GM12875 (cell line): ENCODE results near the gene PTPRK.

Experiments
- H3K4me3 ChIP-seq: one replicate; pipeline ENCODE4 v1.5.1; 2011; ENCODE audit warnings: low read depth, low read length, control low read depth
- TF ChIP-seq, protein P1 (sequence below): IDR thresholded peaks from 2 replicates; pipeline ENCODE4 v1.5.1; 2011; ENCODE audit warnings: low read depth, mild to moderate bottlenecking, control low read depth, inconsistent platforms, low read length, moderate library complexity, borderline replicate concordance; ENCODE audit not compliant: insufficient read depth

The PTPRK gene

DNA sequence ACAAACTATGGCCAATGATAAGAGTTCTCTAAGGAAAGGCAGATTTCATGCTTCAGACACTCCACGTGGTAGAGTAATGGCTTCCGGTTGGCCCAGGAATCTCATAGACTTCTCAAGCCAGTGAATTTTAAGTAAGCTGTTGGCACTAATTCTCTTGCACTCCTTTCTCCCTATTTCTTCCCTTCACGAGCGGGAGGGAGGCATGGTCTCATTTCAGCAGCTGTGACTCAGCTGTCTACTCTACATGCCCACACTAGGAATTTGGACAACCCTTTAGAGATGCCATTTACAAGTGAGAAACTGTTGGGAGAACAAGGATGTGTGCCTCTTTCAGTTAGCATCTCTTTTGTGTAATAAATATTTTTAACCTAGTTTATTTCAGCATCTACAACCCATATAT is 107.7 kb downstream of the PTPRK start:
- TF ChIP-seq, protein P1, sequence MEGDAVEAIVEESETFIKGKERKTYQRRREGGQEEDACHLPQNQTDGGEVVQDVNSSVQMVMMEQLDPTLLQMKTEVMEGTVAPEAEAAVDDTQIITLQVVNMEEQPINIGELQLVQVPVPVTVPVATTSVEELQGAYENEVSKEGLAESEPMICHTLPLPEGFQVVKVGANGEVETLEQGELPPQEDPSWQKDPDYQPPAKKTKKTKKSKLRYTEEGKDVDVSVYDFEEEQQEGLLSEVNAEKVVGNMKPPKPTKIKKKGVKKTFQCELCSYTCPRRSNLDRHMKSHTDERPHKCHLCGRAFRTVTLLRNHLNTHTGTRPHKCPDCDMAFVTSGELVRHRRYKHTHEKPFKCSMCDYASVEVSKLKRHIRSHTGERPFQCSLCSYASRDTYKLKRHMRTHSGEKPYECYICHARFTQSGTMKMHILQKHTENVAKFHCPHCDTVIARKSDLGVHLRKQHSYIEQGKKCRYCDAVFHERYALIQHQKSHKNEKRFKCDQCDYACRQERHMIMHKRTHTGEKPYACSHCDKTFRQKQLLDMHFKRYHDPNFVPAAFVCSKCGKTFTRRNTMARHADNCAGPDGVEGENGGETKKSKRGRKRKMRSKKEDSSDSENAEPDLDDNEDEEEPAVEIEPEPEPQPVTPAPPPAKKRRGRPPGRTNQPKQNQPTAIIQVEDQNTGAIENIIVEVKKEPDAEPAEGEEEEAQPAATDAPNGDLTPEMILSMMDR, result no peak
- no peak overlapping the region for H3K4me3 ChIP-seq

DNA sequence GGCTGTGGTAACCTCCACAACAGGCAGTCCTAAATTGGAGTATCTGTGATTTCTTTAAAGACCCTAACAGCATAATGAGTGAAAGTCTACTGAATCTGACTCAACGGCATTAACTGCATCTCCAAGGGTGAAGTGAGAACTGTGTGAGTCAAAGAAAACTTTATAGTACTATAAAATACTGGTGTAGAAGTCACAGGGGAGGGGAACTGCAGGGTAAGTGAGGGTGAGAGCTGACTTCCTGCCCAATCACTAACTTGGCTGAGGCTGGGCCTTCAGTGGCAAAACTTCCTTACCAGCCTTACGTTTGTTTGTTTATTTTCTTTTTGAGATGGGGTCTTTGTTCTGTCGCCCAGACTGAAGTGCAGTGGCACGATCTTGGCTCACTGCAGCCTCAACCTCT is 109.8 kb downstream of the PTPRK start:
- TF ChIP-seq, protein P1, result no peak

DNA sequence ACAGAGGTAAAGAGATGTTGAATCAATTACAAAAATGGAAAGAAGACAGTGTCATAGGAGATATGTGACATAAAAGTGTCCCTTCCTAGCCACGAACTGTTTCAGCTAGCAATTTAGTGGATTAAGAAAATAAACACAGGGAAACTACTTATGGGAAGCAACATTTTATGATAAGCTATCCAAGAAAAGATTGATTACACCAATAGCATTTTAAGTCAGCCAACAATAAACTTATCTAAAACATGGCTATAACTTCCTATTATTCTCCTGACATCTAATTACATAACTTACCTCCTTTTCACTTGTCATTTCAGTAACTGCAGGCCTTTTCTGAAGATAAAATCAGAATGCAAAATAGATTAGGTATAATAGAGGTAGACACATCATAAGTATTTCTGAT is 111.4 kb downstream of the PTPRK start:
- H3K4me3 ChIP-seq, result no peak overlapping the region
- TF ChIP-seq, protein P1, result no peak

More for the DNA sequence above, 109.8 kb downstream of the PTPRK start:
- no peak overlapping the region for H3K4me3 ChIP-seq

DNA sequence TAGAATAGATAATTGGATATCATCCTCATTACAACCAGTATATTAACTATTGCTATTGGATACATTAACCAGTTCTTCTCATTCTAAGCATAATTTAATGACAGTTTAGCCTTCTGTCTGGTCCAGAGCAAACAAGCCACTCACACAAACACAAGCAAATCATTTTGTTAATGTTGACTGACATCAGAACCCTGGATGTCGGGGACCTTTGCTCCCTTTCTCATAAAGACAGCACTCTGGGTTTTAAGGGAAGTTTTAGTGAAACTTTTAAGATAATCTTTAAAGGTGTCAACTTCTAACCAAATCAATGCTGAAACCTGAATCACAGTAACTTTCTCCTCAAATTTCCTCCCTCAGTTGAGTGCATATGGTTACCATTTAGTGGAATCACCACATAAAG is 113.9 kb downstream of the PTPRK start:
- H3K4me3 ChIP-seq, result no peak overlapping the region
- TF ChIP-seq, protein P1, result no peak

DNA sequence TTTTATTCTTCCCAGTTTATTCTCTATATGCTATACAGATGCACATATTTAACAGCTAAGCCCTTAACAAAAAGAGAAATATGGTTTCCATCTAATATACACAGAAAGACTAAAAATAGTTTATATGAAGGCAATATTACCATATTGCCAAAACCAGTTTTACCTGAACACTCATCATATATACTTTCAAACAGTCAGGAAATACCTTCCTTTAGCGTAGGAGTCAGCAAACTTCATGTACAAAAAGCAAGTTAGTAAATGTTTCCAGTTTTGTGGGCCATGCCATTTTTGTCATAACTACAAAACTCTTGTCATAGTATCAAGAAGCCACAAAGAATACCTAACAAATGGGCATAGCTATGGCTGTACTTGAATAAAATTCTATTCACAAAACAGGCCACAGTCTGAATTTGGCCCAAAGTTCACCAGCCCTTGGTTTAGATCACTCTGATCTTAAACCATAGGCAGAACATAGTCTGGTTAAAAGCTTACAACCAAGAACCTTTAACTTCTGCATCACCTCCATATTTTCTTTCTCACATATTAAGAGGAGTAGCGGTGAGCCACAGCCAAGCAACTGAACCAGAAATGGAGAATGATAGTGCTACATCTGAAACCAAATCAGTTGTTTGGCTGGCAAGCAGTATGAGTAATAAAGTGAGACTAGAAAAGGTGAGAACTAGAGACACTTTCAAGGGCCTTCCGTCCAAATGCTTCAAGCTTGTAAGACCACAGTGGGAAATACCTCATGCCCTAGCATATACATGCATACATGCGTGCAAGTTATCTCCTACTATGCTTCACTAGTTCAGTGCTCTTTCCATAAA is 116.6 kb downstream of the PTPRK start:
- TF ChIP-seq, protein P1, result no peak
- no peak overlapping the region for H3K4me3 ChIP-seq

DNA sequence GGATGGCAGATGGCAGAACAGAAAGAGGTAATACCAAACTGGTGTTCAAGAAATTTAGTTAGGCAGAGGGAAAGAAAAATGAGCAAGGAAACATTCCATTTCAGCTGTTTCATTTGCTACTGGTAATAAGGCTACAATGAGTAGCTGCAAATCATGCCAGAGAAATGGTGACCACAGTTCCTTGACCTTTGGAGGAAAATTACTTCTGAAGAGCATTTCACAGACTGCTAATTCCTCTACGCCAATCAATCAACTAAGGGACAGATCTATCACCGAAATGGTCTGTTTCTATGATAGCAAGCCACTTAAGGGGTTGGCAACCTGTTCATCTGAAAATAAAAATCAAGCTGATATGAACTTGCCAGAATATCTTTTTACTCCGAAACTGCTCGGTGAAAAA is 119.5 kb downstream of the PTPRK start:
- TF ChIP-seq, protein P1, result no peak
- no peak overlapping the region for H3K4me3 ChIP-seq

DNA sequence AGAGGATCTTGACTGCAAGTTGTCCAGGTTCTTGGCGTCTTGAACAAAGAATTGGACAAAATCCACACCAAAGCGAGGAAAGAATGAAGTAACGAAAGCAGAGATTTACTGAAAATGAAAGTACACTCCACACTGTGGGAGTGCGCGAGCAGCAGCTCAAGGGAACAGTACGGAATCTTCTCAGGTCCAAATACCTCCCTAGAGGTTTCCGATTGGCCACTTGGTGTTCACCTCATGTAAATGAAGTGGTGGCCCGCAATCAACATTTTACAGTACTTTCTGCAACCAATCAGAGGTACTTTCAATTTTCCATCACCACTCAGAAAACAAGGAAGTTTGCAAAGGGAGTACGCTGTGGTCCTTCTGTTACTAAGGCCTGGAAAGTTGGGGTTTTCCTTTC is 122.4 kb downstream of the PTPRK start:
- no peak overlapping the region for H3K4me3 ChIP-seq
- TF ChIP-seq, protein P1, result no peak
